Stimulated activated naive CD8-positive, alpha-beta T cell treated with anti-CD3 and anti-CD28 coated beads, Interleukin-15, Interleukin-2, amounts not matched to agents 100 U/mL and 50 U/mL, for 24 hours (primary cell): ENCODE measurements around the gene RIOK3.

Experiments
- ATAC-seq: fragments of 150-1000 bp; cut with Tn5 transposase; one replicate; pipeline ENCODE4 v1.10.0; 2021
- DNase-seq: peaks from one replicate; pipeline ENCODE4 v3.0.0; 2021

The RIOK3 gene

GRCh38 chr18:23531912-23532311 is 78.8 kb downstream of the RIOK3 start:
- no peak for ATAC-seq

More at GRCh38 chr18:23531912-23532311, 78.8 kb downstream of the RIOK3 start:
- DNase-seq: no peak
